T-helper 9 cell (primary cell): ENCODE results near the gene NUTM1.
"Not testable (repeated sequence)": the region's sequence is repeated elsewhere in the genome, so short reads cannot be mapped to it uniquely, and the experiment has no call there.

Source experiments
- DNase-seq: peaks from one replicate; pipeline ENCODE4 v3.0.0-alpha.2; 2020

The NUTM1 gene

GRCh38 chr15:34365091-34365825, 22.1 kb downstream of the NUTM1 start:
- DNase-seq, result no peak

DNA sequence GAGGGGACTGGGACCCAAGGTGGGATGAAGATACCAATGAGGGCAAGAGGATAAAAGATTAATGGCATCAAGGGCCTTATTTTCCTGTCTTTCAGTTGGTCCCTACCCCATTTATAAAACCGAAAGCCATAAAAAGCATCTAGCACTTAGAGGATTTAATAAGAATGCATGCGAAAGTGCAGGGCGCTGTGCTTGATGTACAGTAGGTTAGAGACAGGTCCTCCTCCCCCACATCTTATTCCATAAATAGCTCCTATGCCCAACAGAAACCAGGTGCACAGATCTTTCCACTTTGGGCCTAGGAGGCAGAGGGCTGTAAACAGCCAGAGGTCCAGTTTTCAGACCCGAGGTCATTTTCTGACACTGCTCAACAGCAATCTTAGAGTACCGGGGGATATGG, 22.7 kb downstream of the NUTM1 start:
- DNase-seq, result no peak

DNA sequence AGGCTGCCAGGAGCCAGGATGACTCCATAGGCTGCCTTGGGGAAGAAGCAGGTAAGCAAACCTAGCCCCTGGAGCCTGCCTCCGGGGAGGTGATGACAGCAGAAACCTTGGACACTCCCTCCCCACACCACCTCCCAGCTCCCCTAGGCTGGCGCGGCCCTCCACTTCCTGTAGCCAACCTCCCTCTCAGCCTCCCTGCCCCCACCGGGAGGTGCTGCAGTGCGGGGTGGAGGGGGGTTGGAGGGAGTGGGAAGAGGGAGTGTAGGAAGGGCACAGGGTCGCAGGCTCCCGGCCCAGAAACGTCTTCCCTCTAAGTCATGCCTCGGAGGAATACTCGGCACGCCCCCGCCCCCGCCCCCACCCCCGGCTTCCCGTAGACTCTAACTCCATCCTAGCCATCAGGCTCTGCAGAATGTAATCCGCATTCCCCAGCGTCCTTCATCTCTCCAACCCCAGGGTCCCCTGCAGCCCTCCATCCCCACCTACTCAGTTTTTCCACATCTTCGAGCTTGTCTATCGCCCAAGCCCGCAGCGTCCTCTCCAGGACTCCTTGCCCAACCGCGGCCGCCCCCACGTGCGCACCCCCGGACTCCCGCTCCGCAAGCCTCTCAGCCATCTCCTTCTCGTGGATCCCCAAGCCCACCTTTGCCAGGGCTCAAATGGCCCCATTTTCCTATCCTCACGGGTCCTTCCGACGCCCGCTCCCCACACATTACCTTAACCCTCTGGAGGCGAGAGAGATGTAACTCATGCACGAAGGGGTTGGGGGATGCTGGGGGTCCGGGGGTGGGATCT, 23.4 kb downstream of the NUTM1 start:
- peak; percentile 41 for DNase-seq

DNA sequence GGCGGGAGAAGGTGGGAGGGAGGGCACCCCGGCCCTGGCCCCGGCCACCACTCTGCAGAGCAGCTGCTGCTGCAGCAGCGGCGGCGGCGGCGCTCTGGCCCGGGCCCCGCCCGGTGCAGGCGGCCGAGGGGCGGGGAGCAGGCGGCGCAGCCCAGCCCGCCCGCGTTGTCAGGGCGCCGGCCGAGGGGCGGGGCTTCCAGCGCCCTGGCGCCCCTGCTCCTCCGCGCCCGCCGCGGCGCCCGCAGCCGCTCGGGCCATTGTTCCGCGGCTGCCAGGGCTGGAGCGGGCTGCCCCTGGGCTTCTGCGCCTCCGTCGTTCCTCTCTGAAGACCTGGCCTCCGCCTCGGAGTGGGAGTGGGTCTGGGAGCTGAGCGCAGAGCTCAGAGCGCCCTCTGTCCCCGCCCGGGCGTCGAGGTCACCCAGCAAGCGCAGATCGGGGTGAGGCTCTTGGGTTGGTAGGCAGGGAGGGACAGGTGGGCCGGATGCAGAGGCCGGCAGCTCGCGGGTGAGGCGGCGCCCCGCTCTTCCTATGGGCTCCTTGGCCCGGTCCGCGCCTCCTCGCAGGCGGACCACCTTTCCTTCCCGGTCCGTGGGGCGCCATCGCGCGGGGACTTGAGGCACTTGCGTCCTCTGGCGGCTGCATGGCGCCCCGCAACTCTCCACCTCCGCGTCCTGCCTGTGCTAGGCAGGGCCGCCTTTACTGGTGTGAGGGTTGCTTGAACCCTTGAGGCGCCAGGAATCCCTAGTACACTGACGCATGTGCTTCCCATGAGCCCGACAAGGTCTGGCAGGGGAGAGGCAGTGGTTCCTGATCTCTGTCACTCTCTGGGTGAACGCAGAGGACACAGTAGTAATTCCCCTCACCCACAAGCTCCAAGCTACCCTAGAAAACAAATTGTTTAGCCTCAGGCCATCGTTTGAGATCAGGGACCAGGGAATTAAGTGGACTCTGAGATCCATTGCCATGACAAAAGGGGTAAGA, 24.3 kb downstream of the NUTM1 start, which contains the start of gene LPCAT4:
Gene LPCAT4, minus strand, starts transcription at position 96 of the 981 bp plus-strand sequence. CDS start 96 bp downstream, outside the sequence.
- DNase-seq, result peak; percentile 85

- no peak for DNase-seq
Observed at GRCh38 chr15:34370129-34370528, 27.0 kb downstream of the NUTM1 start.

DNA sequence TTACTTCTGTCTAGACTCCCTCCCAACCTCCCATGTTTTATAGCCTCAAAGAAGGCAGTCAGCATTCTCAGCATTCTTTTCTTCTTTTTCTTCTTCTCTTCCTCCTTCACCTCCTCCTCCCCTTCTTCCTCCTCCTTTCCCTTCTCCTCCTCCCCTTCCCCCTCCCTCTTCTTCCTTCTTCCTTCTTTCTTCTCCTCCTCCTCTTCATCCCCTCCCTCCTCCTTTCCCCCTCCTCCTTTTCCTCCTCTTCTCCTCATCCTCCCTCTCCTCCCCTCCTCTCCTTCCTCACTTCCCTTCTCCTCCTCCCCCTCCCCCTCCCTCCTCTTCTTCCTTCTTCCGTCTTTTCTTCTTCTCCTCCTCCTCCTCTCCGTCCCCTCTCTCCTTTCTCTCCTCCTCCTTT, 27.5 kb downstream of the NUTM1 start:
- no peak for DNase-seq

DNA sequence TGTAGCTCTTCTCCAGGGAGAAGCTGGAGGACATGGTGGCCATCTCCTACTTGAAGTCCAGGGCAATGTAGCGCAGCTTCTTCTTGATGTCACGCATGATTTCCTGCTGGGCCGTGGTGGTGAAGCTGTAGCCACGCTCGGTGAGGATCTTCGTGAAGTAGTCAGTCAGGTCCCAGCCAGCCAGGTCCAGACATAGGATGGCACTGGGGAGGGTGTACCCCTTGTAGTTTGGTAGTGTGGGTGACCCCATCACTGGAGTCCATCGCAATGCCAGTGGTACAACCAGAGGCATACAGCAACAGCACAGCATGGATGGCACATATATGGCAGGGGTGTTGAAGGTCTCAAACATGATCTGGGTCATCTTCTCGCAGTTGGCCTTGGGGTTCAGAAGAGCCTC, 30.8 kb downstream of the NUTM1 start:
- no peak for DNase-seq

DNA sequence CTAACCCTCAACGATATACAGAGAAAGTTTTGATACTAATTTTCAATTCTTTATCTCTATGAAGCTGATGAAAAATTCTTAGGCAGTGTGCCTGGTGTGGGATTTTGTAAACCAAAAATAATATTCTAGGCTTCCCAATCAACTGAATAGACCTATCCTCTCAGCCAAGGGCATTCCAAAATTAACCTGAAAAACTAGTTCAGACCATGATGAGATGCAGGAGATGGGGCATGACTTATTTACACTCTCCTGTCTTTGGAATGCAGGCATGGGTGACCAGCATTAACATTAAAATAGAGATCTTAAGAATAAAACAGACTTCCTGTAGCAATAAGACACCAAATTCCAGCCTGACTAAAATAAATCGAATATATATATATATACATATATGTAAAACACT, 31.7 kb downstream of the NUTM1 start:
- no peak for DNase-seq

- not testable (repeated sequence) for DNase-seq
Observed at GRCh38 chr15:34375541-34375940, 32.4 kb downstream of the NUTM1 start.

- DNase-seq, result no peak
Observed at GRCh38 chr15:34376856-34377255, 33.7 kb downstream of the NUTM1 start.

GRCh38 chr15:34380491-34380890, 37.4 kb downstream of the NUTM1 start:
- not testable (repeated sequence) for DNase-seq

- DNase-seq, result not testable (repeated sequence)
Observed at GRCh38 chr15:34381829-34382521, 38.9 kb downstream of the NUTM1 start.

- not testable (repeated sequence) for DNase-seq
Observed at GRCh38 chr15:34389594-34390086, 46.5 kb downstream of the NUTM1 start.

- not testable (repeated sequence) for DNase-seq
Observed at GRCh38 chr15:34392981-34393380, 49.9 kb downstream of the NUTM1 start.

- not testable (repeated sequence) for DNase-seq
Observed at GRCh38 chr15:34397637-34398259, 54.6 kb downstream of the NUTM1 start.

GRCh38 chr15:34403160-34403598, 60.1 kb downstream of the NUTM1 start:
- DNase-seq, result not testable (repeated sequence)

DNA sequence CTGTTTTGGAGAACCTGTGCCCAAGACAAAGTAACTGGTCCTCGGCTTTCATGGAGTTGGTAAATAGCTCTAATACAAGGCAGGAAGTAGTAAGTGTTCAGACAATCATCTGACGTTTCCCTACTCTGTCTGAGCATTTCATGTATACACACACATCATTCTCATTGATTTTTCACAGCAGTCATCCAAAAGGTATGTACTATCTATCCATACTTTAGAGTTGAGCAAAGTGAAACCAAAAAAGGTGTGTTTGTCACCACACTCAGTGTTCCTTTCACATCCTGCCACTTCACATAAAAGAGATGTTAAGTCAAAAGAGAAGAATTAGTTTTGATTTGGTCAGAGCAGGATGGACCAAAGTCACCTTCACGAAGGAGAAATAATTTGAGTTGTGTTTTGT, 60.8 kb downstream of the NUTM1 start:
- not testable (repeated sequence) for DNase-seq
